OCI-LY1 (cell line): ENCODE results near the gene CXCL3.

Experiments used
- H2AFZ ChIP-seq: fragments of 200-600 bp; sonication (generic), shearing (Covaris generic); 2 replicates; pipeline ENCODE4 v1.6.0; 2014; ENCODE audit warnings: antibody characterized with exemption, mild to moderate bottlenecking, low read length
- H3F3A ChIP-seq: fragments of 200-600 bp; sonication (generic), shearing (Covaris generic); 2 replicates; pipeline ENCODE4 v1.6.0; 2014; ENCODE audit warnings: mild to moderate bottlenecking, antibody characterized with exemption, low read length, moderate library complexity; ENCODE audit not compliant: insufficient read depth
- H3K27ac ChIP-seq: fragments of 200-600 bp; sonication (generic); 2 replicates; pipeline ENCODE4 v1.5.1; 2014; ENCODE audit warnings: low read length, mixed run types, mild to moderate bottlenecking, low read depth; ENCODE audit not compliant: poor library complexity, severe bottlenecking
- H3K27me3 ChIP-seq: fragments of 200-600 bp; sonication (generic); 2 replicates; pipeline ENCODE4 v1.6.0; 2014; ENCODE audit warnings: antibody characterized with exemption, mild to moderate bottlenecking, low read length, moderate library complexity; ENCODE audit not compliant: insufficient read depth
- H3K36me3 ChIP-seq: fragments of 200-600 bp; sonication (generic); 2 replicates; pipeline ENCODE4 v1.6.1; 2014; ENCODE audit warnings: mild to moderate bottlenecking, antibody characterized with exemption, low read length, moderate library complexity, mixed read lengths; ENCODE audit not compliant: insufficient read depth
- H3K4me1 ChIP-seq: fragments of 200-600 bp; sonication (generic); 2 replicates; pipeline ENCODE4 v1.5.1; 2014; ENCODE audit warnings: mild to moderate bottlenecking, low read length, moderate library complexity; ENCODE audit not compliant: insufficient read depth, severe bottlenecking
- H3K4me2 ChIP-seq: fragments of 200-600 bp; sonication (generic), shearing (Covaris generic); 2 replicates; pipeline ENCODE4 v1.6.1; 2014; ENCODE audit warnings: low read length
- H3K4me3 ChIP-seq: fragments of 200-600 bp; sonication (generic); 2 replicates; pipeline ENCODE4 v1.5.1; 2014; ENCODE audit warnings: low read length, low read depth, mild to moderate bottlenecking, mixed read lengths; ENCODE audit not compliant: poor library complexity, severe bottlenecking
- H3K79me2 ChIP-seq: fragments of 200-600 bp; shearing (Covaris generic); 2 replicates; pipeline ENCODE4 v1.6.1; 2016; ENCODE audit warnings: mixed run types, low read length, mixed read lengths; ENCODE audit not compliant: insufficient read depth
- H3K9ac ChIP-seq: fragments of 200-600 bp; sonication (generic), shearing (Covaris generic); 2 replicates; pipeline ENCODE4 v1.6.1; 2014; ENCODE audit warnings: mild to moderate bottlenecking, low read length, mixed read lengths
- H3K9me2 ChIP-seq: fragments of 200-600 bp; sonication (generic), shearing (Covaris generic); 2 replicates; pipeline ENCODE4 v1.6.1; 2014; ENCODE audit warnings: low read depth, mild to moderate bottlenecking, low read length, mixed read lengths
- H3K9me3 ChIP-seq: fragments of 200-600 bp; shearing (Covaris generic); 2 replicates; pipeline ENCODE4 v1.6.1; 2014; ENCODE audit warnings: low read length, mixed read lengths
- H4K20me1 ChIP-seq: fragments of 200-600 bp; sonication (generic), shearing (Covaris generic); 2 replicates; pipeline ENCODE4 v1.6.0; 2016; ENCODE audit warnings: mild to moderate bottlenecking, low read length; ENCODE audit not compliant: insufficient read depth
- CTCF ChIP-seq: fragments of 200-600 bp; sonication (generic), shearing (Covaris generic); IDR thresholded peaks from 2 replicates; pipeline ENCODE4 v1.5.1; 2017; ENCODE audit warnings: mild to moderate bottlenecking, antibody characterized with exemption, low read length, moderate library complexity, mixed read lengths
- EZH2 ChIP-seq: fragments of 200-600 bp; sonication (generic), shearing (Covaris generic); IDR thresholded peaks from 2 replicates; pipeline ENCODE4 v1.8.0; 2017; ENCODE audit warnings: borderline replicate concordance, mixed run types, mild to moderate bottlenecking, antibody characterized with exemption, low read length, moderate library complexity, mixed read lengths

The CXCL3 gene

GRCh38 chr4:73998040-73999011, 40.2 kb downstream of the CXCL3 start, which contains the start of gene CXCL5:
Gene CXCL5 (minus strand): TSS chr4:73998677. CDS start chr4:73998581, 96 bp downstream.
- H3K9me2 ChIP-seq: no peaks in the 10 kb centered on the region
- H3F3A ChIP-seq: no peaks in the 10 kb centered on the region
- no peaks in the 10 kb centered on the region for H4K20me1 ChIP-seq
- no peak within 1 kb of the TSS for H2AFZ ChIP-seq
- H3K27me3 ChIP-seq: no peaks in the 10 kb centered on the region
- no peak within 1 kb of the TSS for H3K9ac ChIP-seq
- H3K4me3 ChIP-seq: no peak within 1 kb of the TSS
- H3K4me2 ChIP-seq: no peak within 1 kb of the TSS
- no peaks in the 10 kb centered on the region for H3K36me3 ChIP-seq
- H3K4me1 ChIP-seq: no peaks in the 10 kb centered on the region
- no peaks in the 10 kb centered on the region for H3K9me3 ChIP-seq
- H3K79me2 ChIP-seq: no peaks in the 10 kb centered on the region
- TF ChIP-seq CTCF: no peak
- TF ChIP-seq EZH2: no peak
- no peak within 1 kb of the TSS for H3K27ac ChIP-seq

DNA sequence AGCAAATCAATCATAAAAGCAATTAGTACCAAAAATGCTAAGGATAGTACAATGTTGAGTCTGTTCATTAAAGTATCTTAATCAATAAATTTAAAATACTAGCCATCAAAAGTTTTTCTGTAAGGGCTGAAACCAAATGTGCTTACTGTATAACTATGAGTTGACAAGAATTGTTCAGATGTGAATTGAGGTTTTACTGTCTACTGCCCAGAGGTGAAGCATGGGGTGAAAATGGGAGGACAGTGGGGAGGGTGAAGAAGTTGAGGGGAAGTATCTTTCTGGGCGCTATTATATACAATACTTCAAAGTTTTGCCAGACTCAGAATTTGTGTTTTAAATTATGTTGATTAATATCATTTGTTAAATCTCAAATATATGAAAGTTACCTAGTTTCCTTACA, 46.4 kb downstream of the CXCL3 start:
- Histone ChIP-seq H3K79me2 (no peaks in the 10 kb centered on the region), H3K9me2 (no peaks in the 10 kb centered on the region), H3K9me3 (no peaks in the 10 kb centered on the region), H3K36me3 (no peaks in the 10 kb centered on the region), H3K4me1 (no peaks in the 10 kb centered on the region), H3F3A (no peaks in the 10 kb centered on the region), H3K9ac (no peak overlapping the region), H2AFZ (no peak overlapping the region), H3K4me2 (no peak overlapping the region), H4K20me1 (no peaks in the 10 kb centered on the region), H3K27me3 (no peaks in the 10 kb centered on the region), H3K4me3 (no peak overlapping the region), H3K27ac (no peak overlapping the region)
- TF ChIP-seq CTCF (no peak), EZH2 (no peak)

GRCh38 chr4:73991742-73992000, 46.8 kb downstream of the CXCL3 start:
- H3K9ac ChIP-seq: no peak overlapping the region
- no peaks in the 10 kb centered on the region for H3F3A ChIP-seq
- H3K4me3 ChIP-seq: no peak overlapping the region
- no peak overlapping the region for H3K27ac ChIP-seq
- TF ChIP-seq CTCF: no peak
- no peak for TF ChIP-seq EZH2
- no peaks in the 10 kb centered on the region for H3K36me3 ChIP-seq
- H4K20me1 ChIP-seq: no peaks in the 10 kb centered on the region
- H3K4me1 ChIP-seq: no peaks in the 10 kb centered on the region
- no peaks in the 10 kb centered on the region for H3K27me3 ChIP-seq
- H3K9me2 ChIP-seq: no peaks in the 10 kb centered on the region
- no peaks in the 10 kb centered on the region for H3K9me3 ChIP-seq
- no peak overlapping the region for H3K4me2 ChIP-seq
- H2AFZ ChIP-seq: no peak overlapping the region
- no peaks in the 10 kb centered on the region for H3K79me2 ChIP-seq
